ENCODE measurements around the gene FRRS1L. TPM values are rescaled to one million over a fixed set of nuclear protein-coding genes. Genes with fewer than 3 reads are reported as not detected.

The FRRS1L gene
- total and polyA plus RNA-seq, 2 of the 13 experiments (the other 11 are each of a cell fraction or from before 2014, with no cell fraction given), result 0.02 to 0.03 TPM

GRCh38 chr9:109082091-109082620 lies 84.9 kb downstream of the FRRS1L start (continued):
- peak; percentile 52 for TF ChIP-seq ZNF18 (CRISPR knock-in tag; IDR thresholded peaks at IDR 0.05; ENCODE audit: insufficient replicate concordance)
- TF ChIP-seq ZNF414 (CRISPR knock-in tag; IDR thresholded peaks at IDR 0.05), result peak; percentile 85; the same call in 1 of the 2 replicates
- TF ChIP-seq SIN3B (IDR thresholded peaks at IDR 0.05; ENCODE audit: low read length), result no peak
- no peak for TF ChIP-seq RFX3 (CRISPR knock-in tag; IDR thresholded peaks at IDR 0.05)
- no peak for TF ChIP-seq PREB (CRISPR knock-in tag; IDR thresholded peaks at IDR 0.05)
- no peak for TF ChIP-seq EEA1 (CRISPR knock-in tag; IDR thresholded peaks at IDR 0.05; ENCODE audit: borderline replicate concordance)
- TF ChIP-seq ZNF607 (CRISPR knock-in tag; IDR thresholded peaks at IDR 0.05; ENCODE audit: borderline replicate concordance), result no peak
- TF ChIP-seq MAZ (IDR thresholded peaks at IDR 0.05; ENCODE audit: borderline replicate concordance, low read depth, low read length), result no peak
- TF ChIP-seq MAZ (CRISPR knock-in tag; IDR thresholded peaks at IDR 0.05; ENCODE audit: low read depth), result no peak
- TF ChIP-seq DMTF1 (CRISPR knock-in tag; IDR thresholded peaks at IDR 0.05), result no peak
- no peak for TF ChIP-seq NFAT5 (CRISPR knock-in tag; IDR thresholded peaks at IDR 0.05)
- TF ChIP-seq ZNF256 (CRISPR knock-in tag; conservative IDR thresholded peaks at IDR 0.05), result no peak
- no peak for TF ChIP-seq ZNF510 (CRISPR knock-in tag; IDR thresholded peaks at IDR 0.05; ENCODE audit: low read depth)
- no peak for TF ChIP-seq ZNF558 (CRISPR knock-in tag; IDR thresholded peaks at IDR 0.05; ENCODE audit: borderline replicate concordance)
- TF ChIP-seq, protein P1, sequence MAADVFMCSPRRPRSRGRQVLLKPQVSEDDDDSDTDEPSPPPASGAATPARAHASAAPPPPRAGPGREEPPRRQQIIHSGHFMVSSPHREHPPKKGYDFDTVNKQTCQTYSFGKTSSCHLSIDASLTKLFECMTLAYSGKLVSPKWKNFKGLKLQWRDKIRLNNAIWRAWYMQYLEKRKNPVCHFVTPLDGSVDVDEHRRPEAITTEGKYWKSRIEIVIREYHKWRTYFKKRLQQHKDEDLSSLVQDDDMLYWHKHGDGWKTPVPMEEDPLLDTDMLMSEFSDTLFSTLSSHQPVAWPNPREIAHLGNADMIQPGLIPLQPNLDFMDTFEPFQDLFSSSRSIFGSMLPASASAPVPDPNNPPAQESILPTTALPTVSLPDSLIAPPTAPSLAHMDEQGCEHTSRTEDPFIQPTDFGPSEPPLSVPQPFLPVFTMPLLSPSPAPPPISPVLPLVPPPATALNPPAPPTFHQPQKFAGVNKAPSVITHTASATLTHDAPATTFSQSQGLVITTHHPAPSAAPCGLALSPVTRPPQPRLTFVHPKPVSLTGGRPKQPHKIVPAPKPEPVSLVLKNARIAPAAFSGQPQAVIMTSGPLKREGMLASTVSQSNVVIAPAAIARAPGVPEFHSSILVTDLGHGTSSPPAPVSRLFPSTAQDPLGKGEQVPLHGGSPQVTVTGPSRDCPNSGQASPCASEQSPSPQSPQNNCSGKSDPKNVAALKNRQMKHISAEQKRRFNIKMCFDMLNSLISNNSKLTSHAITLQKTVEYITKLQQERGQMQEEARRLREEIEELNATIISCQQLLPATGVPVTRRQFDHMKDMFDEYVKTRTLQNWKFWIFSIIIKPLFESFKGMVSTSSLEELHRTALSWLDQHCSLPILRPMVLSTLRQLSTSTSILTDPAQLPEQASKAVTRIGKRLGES (CRISPR knock-in tag; IDR thresholded peaks at IDR 0.05; ENCODE audit: borderline replicate concordance), result 0 out of 2 replicates have a peak, but pooled peaks have one; percentile 19

Data from HepG2 (cell line).